ENCODE data around the gene TMEM135. TPM values are rescaled to one million over a fixed set of nuclear protein-coding genes. Genes with fewer than 3 reads are reported as not detected.

TMEM135 gene
- total and polyA plus RNA-seq, 12 donors = 3.4 to 28.6 (median 16.9) TPM

GRCh38 chr11:87038235-87038977 is 672 bp downstream of the TMEM135 start:
- 10% methylated on average over 9 of the region's 9 CpGs for WGBS, 2 donors
- H3K27ac ChIP-seq = peak overlapping the region; percentile 70 to 92 (median 90)
- no peaks in the 10 kb centered on the region for H3K9me3 ChIP-seq
- H3K36me3 ChIP-seq = peaks cover 0 to 9% (median 6%) of the 10 kb centered on the region in 9 donors
- H3K4me3 ChIP-seq = peak overlapping the region; percentile 54 to 93 (median 84)
- ATAC-seq (peak in 7 of 8 donors; percentile 3 to 40 (median 12)), DNase-seq (no peak)
- no peaks in the 10 kb centered on the region for H3K27me3 ChIP-seq
- TF ChIP-seq, protein P1, sequence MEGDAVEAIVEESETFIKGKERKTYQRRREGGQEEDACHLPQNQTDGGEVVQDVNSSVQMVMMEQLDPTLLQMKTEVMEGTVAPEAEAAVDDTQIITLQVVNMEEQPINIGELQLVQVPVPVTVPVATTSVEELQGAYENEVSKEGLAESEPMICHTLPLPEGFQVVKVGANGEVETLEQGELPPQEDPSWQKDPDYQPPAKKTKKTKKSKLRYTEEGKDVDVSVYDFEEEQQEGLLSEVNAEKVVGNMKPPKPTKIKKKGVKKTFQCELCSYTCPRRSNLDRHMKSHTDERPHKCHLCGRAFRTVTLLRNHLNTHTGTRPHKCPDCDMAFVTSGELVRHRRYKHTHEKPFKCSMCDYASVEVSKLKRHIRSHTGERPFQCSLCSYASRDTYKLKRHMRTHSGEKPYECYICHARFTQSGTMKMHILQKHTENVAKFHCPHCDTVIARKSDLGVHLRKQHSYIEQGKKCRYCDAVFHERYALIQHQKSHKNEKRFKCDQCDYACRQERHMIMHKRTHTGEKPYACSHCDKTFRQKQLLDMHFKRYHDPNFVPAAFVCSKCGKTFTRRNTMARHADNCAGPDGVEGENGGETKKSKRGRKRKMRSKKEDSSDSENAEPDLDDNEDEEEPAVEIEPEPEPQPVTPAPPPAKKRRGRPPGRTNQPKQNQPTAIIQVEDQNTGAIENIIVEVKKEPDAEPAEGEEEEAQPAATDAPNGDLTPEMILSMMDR (IDR thresholded peaks at IDR 0.05) = no peak
- intact Hi-C loops (cut with DNase I) = loop anchor here in 7 of 10 donors (2.0 to 10.0 kb wide), 6 partner anchors 41 to 96 kb away; partner anchors contain the start of gene FZD4 (in 6 of the 7)
- peaks cover 2 to 43% (median 29%) of the 10 kb centered on the region in 9 donors for H3K4me1 ChIP-seq

GRCh38 chr11:87039371-87039770 is 1.6 kb downstream of the TMEM135 start:
- no peaks in the 10 kb centered on the region for H3K9me3 ChIP-seq
- TF ChIP-seq, protein P1 (IDR thresholded peaks at IDR 0.05) = no peak
- ATAC-seq (no peak), DNase-seq (no peak)
- peaks cover 2 to 43% (median 29%) of the 10 kb centered on the region in 9 donors for H3K4me1 ChIP-seq
- H3K36me3 ChIP-seq = peaks cover 0 to 18% (median 7%) of the 10 kb centered on the region in 9 donors
- peak overlapping the region in 9 of 10 donors; percentile 1 to 93 (median 85) for H3K4me3 ChIP-seq
- intact Hi-C loops (cut with DNase I) = loop anchor here in 7 of 10 donors (2.0 to 10.0 kb wide), 6 partner anchors 42 to 97 kb away; partner anchors contain the start of gene FZD4 (in 6 of the 7)
- H3K27ac ChIP-seq = peak overlapping the region in 3 of 10 donors; percentile 13 to 91 (median 88)
- no peaks in the 10 kb centered on the region for H3K27me3 ChIP-seq
- WGBS, 2 donors = 24 to 30% methylated on average over 3 of the region's 3 CpGs

GRCh38 chr11:87043894-87044293 is 6.2 kb downstream of the TMEM135 start:
- Histone ChIP-seq H3K9me3 (no peaks in the 10 kb centered on the region), H3K4me1 (peaks cover 0 to 21% (median 16%) of the 10 kb centered on the region in 9 donors), H3K4me3 (no peak overlapping the region), H3K36me3 (peaks cover 0 to 24% (median 7%) of the 10 kb centered on the region in 9 donors), H3K27me3 (no peaks in the 10 kb centered on the region), H3K27ac (no peak overlapping the region)
- ATAC-seq (no peak), DNase-seq (no peak)
- intact Hi-C loops (cut with DNase I) = no loop called here
- TF ChIP-seq, protein P1 (IDR thresholded peaks at IDR 0.05) = no peak
- WGBS, 2 donors = 85 to 89% methylated on average over 1 of the region's 1 CpG

GRCh38 chr11:87046824-87047223 is 9.1 kb downstream of the TMEM135 start:
- Histone ChIP-seq H3K4me1 (no peaks in the 10 kb centered on the region), H3K36me3 (peaks cover 0 to 24% (median 7%) of the 10 kb centered on the region in 9 donors), H3K27me3 (no peaks in the 10 kb centered on the region), H3K9me3 (no peaks in the 10 kb centered on the region), H3K27ac (no peak overlapping the region), H3K4me3 (no peak overlapping the region)
- DNase-seq = no peak
- intact Hi-C loops (cut with DNase I) = no loop called here
- 100% methylated on average over 2 of the region's 2 CpGs for WGBS, 2 donors
- ATAC-seq = no peak
- TF ChIP-seq, protein P1 (IDR thresholded peaks at IDR 0.05) = no peak
